Osteoblast (primary cell): ENCODE results near the gene INPP5A. TPM values are rescaled to one million over a fixed set of nuclear protein-coding genes. Genes with fewer than 3 reads are reported as not detected.

Experiments
- DNase-seq: peaks from one replicate; pipeline ENCODE4 v3.0.0; 2011; ENCODE audit warnings: low spot score, mixed read lengths; ENCODE audit not compliant: insufficient read length; ENCODE audit errors: missing footprints
- H2AFZ ChIP-seq: 2 replicates; pipeline ENCODE4 v1.6.0; 2011; ENCODE audit warnings: mild to moderate bottlenecking, low read length
- H3K27ac ChIP-seq: 2 replicates; pipeline ENCODE4 v1.5.1; 2011; ENCODE audit warnings: mild to moderate bottlenecking, low read depth, low read length, moderate library complexity
- H3K27me3 ChIP-seq: 2 replicates; pipeline ENCODE4 v1.6.0; 2012; ENCODE audit warnings: mild to moderate bottlenecking, control low read depth, inconsistent platforms, low read length, moderate library complexity; ENCODE audit not compliant: insufficient read depth
- H3K36me3 ChIP-seq: 2 replicates; pipeline ENCODE4 v1.5.1; 2011; ENCODE audit warnings: mild to moderate bottlenecking, low read length, control low read depth, moderate library complexity; ENCODE audit not compliant: insufficient read depth
- H3K4me1 ChIP-seq: 2 replicates; pipeline ENCODE4 v1.5.1; 2011; ENCODE audit warnings: mild to moderate bottlenecking, low read length, control low read depth, moderate library complexity; ENCODE audit not compliant: insufficient read depth
- H3K4me2 ChIP-seq: 2 replicates; pipeline ENCODE4 v1.6.0; 2011; ENCODE audit warnings: mild to moderate bottlenecking, low read length; ENCODE audit not compliant: insufficient read depth
- H3K4me3 ChIP-seq: fragments of 200-600 bp; sonication (generic); 3 replicates; pipeline ENCODE4 v1.5.1; 2012; ENCODE audit warnings: mild to moderate bottlenecking, low read length, inconsistent platforms; ENCODE audit not compliant: insufficient read depth
- H3K79me2 ChIP-seq: 2 replicates; pipeline ENCODE4 v1.6.0; 2012; ENCODE audit warnings: mild to moderate bottlenecking, low read length, control low read depth, inconsistent platforms; ENCODE audit not compliant: insufficient read depth
- H3K9me3 ChIP-seq: 2 replicates; pipeline ENCODE4 v1.5.1; 2011; ENCODE audit warnings: low read depth, low read length, control low read depth
- H4K20me1 ChIP-seq: 2 replicates; pipeline ENCODE4 v1.6.0; 2012; ENCODE audit warnings: mild to moderate bottlenecking, low read length, control low read depth; ENCODE audit not compliant: insufficient read depth
- CTCF ChIP-seq: IDR thresholded peaks from 2 replicates; pipeline ENCODE4 v1.5.1; 2011; ENCODE audit warnings: mild to moderate bottlenecking, low read depth, low read length, moderate library complexity; ENCODE audit errors: extremely low read depth
- total RNA-seq: library from RNA; depleted of rRNA; stranded (reverse); fragments of >200 nt; gene quantifications from 2 replicates; pipeline ENCODE4 v1.2.3, GENCODE V29; 2012

Gene INPP5A
- total RNA-seq, 1 donor, result 22.8 TPM

GRCh38 chr10:132690821-132691610, 153.4 kb downstream of the INPP5A start:
- Histone ChIP-seq H3K4me2 (no peak overlapping the region), H3K36me3 (peaks cover 7% of the 10 kb centered on the region), H3K27ac (no peak overlapping the region), H3K4me3 (no peak overlapping the region), H3K27me3 (no peaks in the 10 kb centered on the region), H3K9me3 (no peaks in the 10 kb centered on the region), H3K4me1 (no peaks in the 10 kb centered on the region), H3K79me2 (peaks cover 3% of the 10 kb centered on the region), H4K20me1 (peaks cover 13% of the 10 kb centered on the region), H2AFZ (no peak overlapping the region)
- no peak for TF ChIP-seq CTCF
- peak; percentile 67 for DNase-seq

GRCh38 chr10:132691711-132692153, 154.1 kb downstream of the INPP5A start:
- Histone ChIP-seq H3K9me3 (no peaks in the 10 kb centered on the region), H3K4me2 (no peak overlapping the region), H3K27me3 (no peaks in the 10 kb centered on the region)

GRCh38 chr10:132692311-132692710, 154.7 kb downstream of the INPP5A start:
- peaks cover 13% of the 10 kb centered on the region for H4K20me1 ChIP-seq
- TF ChIP-seq CTCF, result no peak
- peak; percentile 76 for DNase-seq
- H3K27me3 ChIP-seq, result no peaks in the 10 kb centered on the region
- H3K27ac ChIP-seq, result no peak overlapping the region
- H2AFZ ChIP-seq, result no peak overlapping the region
- H3K79me2 ChIP-seq, result peaks cover 3% of the 10 kb centered on the region
- no peak overlapping the region for H3K4me2 ChIP-seq
- H3K4me3 ChIP-seq, result no peak overlapping the region
- H3K9me3 ChIP-seq, result no peaks in the 10 kb centered on the region
- no peaks in the 10 kb centered on the region for H3K4me1 ChIP-seq
- peaks cover 7% of the 10 kb centered on the region for H3K36me3 ChIP-seq

More at GRCh38 chr10:132691711-132692153, 154.1 kb downstream of the INPP5A start:
- peaks cover 13% of the 10 kb centered on the region for H4K20me1 ChIP-seq
- H3K36me3 ChIP-seq, result peaks cover 7% of the 10 kb centered on the region
- no peak overlapping the region for H3K27ac ChIP-seq
- no peaks in the 10 kb centered on the region for H3K4me1 ChIP-seq
- TF ChIP-seq CTCF, result no peak
- no peak overlapping the region for H3K4me3 ChIP-seq
- peak; percentile 51 for DNase-seq
- H2AFZ ChIP-seq, result no peak overlapping the region
- H3K79me2 ChIP-seq, result peaks cover 3% of the 10 kb centered on the region

- no peaks in the 10 kb centered on the region for H3K9me3 ChIP-seq
- TF ChIP-seq CTCF, result no peak
Measured at GRCh38 chr10:132693676-132694075, 156.1 kb downstream of the INPP5A start.

More at GRCh38 chr10:132693676-132694075, 156.1 kb downstream of the INPP5A start:
- no peak overlapping the region for H3K27ac ChIP-seq
- H3K27me3 ChIP-seq, result no peaks in the 10 kb centered on the region
- H3K4me3 ChIP-seq, result no peak overlapping the region
- H2AFZ ChIP-seq, result no peak overlapping the region
- no peaks in the 10 kb centered on the region for H3K4me1 ChIP-seq
- peaks cover 7% of the 10 kb centered on the region for H3K36me3 ChIP-seq
- peaks cover 2% of the 10 kb centered on the region for H4K20me1 ChIP-seq
- peak; percentile 89 for DNase-seq
- no peak overlapping the region for H3K4me2 ChIP-seq
- peaks cover 2% of the 10 kb centered on the region for H3K79me2 ChIP-seq
